HepG2 (cell line): ENCODE measurements around the gene PDCD10. TPM values are rescaled to one million over a fixed set of nuclear protein-coding genes. Genes with fewer than 3 reads are reported as not detected.

Experiments
- ATAC-seq: fragments of 200-7000 bp; cut with Tn5 transposase; 3 replicates; pipeline ENCODE4 v1.9.1; 2020; ENCODE audit warnings: mild to moderate bottlenecking, moderate library complexity
- BruUV-seq: library from RNA; stranded (reverse); fragments of 400-500 nt; replicated peaks from 2 replicates; lab custom pipeline; 2021; lab: Mats Ljungman, UMichigan
- CTCF ChIA-PET: fragments of 300-600 bp; formaldehyde crosslinking; extraction: SDS; loops from one replicate; lab custom pipeline; 2021; ENCODE audit warnings: low total read pairs, inconsistent platforms, low intra/inter-chr PET ratio; lab: Yijun Ruan, JAX
- POLR2A ChIA-PET: fragments of 350-600 bp; sonication (Branson Sonifier 250); formaldehyde crosslinking; loops from one replicate; lab custom pipeline; 2020; ENCODE audit warnings: antibody characterized with exemption, inconsistent platforms; lab: Yijun Ruan, JAX
- DNase-seq: peaks from one replicate; pipeline ENCODE4 v3.0.0-alpha.2; 2015; ENCODE audit warnings: low spot score
- FAIRE-seq: peaks from 3 replicates; lab custom pipeline; 2011; peaks lifted over from hg19 to GRCh38; lab: Jason Lieb, UNC
- H2AFZ ChIP-seq: one replicate; pipeline ENCODE4 v1.6.1; 2011; ENCODE audit warnings: low read length, inconsistent platforms
- H3K27ac ChIP-seq: fragments of 300-600 bp; 3 replicates; pipeline ENCODE4 v1.8.0; 2011; ENCODE audit warnings: mixed run types, mild to moderate bottlenecking, mixed read lengths, low read length, inconsistent platforms; ENCODE audit not compliant: insufficient read depth; ENCODE audit errors: extremely low read length
- H3K27me3 ChIP-seq, 2 experiments: fragments of 200-600 bp in 1 of 2; 2 replicates in 1 of 2; 3 replicates in 1 of 2; pipeline versions ENCODE4 v1.6.0 to v1.8.0; 2011; ENCODE audit warnings: low read length in 2 of 2, mild to moderate bottlenecking in 2 of 2, moderate library complexity in 2 of 2, inconsistent platforms in 1 of 2; ENCODE audit not compliant: insufficient read depth in 2 of 2, control insufficient read depth in 1 of 2
- H3K36me3 ChIP-seq, 2 experiments: fragments of 200-600 bp in 1 of 2; replicated peaks in 1 of 2; 2 replicates in 1 of 2; 3 replicates in 1 of 2; pipeline versions ENCODE4 v1.5.1 to v1.8.0; 2011; ENCODE audit warnings: low read length in 2 of 2, inconsistent platforms in 1 of 2; ENCODE audit not compliant: insufficient read depth in 2 of 2, control insufficient read depth in 1 of 2
- H3K4me1 ChIP-seq: 2 replicates; pipeline ENCODE4 v1.5.1; 2012; ENCODE audit warnings: low read length, inconsistent platforms; ENCODE audit not compliant: insufficient read depth
- H3K4me2 ChIP-seq: 2 replicates; pipeline ENCODE4 v1.6.0; 2011; ENCODE audit warnings: low read depth, low read length, inconsistent platforms
- H3K4me3 ChIP-seq, 3 experiments: fragments of 200-600 bp in 1 of 3; sonication (generic), shearing (Covaris generic) in 1 of 3; replicated peaks in 1 of 3; 2 replicates each; pipeline ENCODE4 v1.5.1; 2011 to 2016; ENCODE audit warnings: low read length in 3 of 3, inconsistent platforms in 2 of 3, low read depth in 2 of 3, mild to moderate bottlenecking in 2 of 3, control low read depth in 1 of 3, mixed read lengths in 1 of 3; ENCODE audit not compliant: insufficient read depth in 1 of 3
- H3K79me2 ChIP-seq: one replicate; pipeline ENCODE4 v1.6.1; 2011; ENCODE audit warnings: low read length, inconsistent platforms; ENCODE audit not compliant: insufficient read depth
- H3K9ac ChIP-seq: 2 replicates; pipeline ENCODE4 v1.6.0; 2011; ENCODE audit warnings: mild to moderate bottlenecking, low read depth, low read length, inconsistent platforms; ENCODE audit not compliant: insufficient read depth
- H3K9me3 ChIP-seq: 2 replicates; pipeline ENCODE4 v1.5.1; 2012; ENCODE audit warnings: mild to moderate bottlenecking, low read length
- H4K20me1 ChIP-seq: 2 replicates; pipeline ENCODE4 v1.6.0; 2011; ENCODE audit warnings: inconsistent platforms, mild to moderate bottlenecking, low read length, moderate library complexity; ENCODE audit not compliant: insufficient read depth
- HMG20B ChIP-seq: conservative IDR thresholded peaks from 2 replicates; pipeline ENCODE4 v1.6.1; 2016; ENCODE audit warnings: missing genetic modification reagents, missing compliant biosample characterization
- SALL1 ChIP-seq: sonication (generic); formaldehyde crosslinking; IDR thresholded peaks from 2 replicates; pipeline ENCODE4 v1.8.0; 2022; ENCODE audit warnings: mild to moderate bottlenecking, missing genetic modification reagents
- SRSF9 ChIP-seq: fragments of 200-400 bp; formaldehyde crosslinking; IDR thresholded peaks from 2 replicates; pipeline ENCODE4 v1.6.1; 2018; ENCODE audit warnings: borderline replicate concordance, mild to moderate bottlenecking, low read depth, low read length; ENCODE audit not compliant: insufficient read depth, poor library complexity, severe bottlenecking
- ZKSCAN1 ChIP-seq: fragments of 150-350 bp; IDR thresholded peaks from 2 replicates; pipeline ENCODE4 v1.6.1; 2014; ENCODE audit warnings: low read length
- ZNF12 ChIP-seq: sonication (generic); formaldehyde crosslinking; IDR thresholded peaks from 2 replicates; pipeline ENCODE4 v1.5.0; 2020; ENCODE audit warnings: missing genetic modification reagents
- ZNF234 ChIP-seq: sonication (generic); formaldehyde crosslinking; conservative IDR thresholded peaks from 2 replicates; pipeline ENCODE4 v1.5.1; 2020; ENCODE audit warnings: mild to moderate bottlenecking, missing genetic modification reagents
- WGBS: methylation state at CpG from one replicate; pipeline ENCODE4 v1.1.6; 2017; ENCODE audit warnings: low lambda C conversion rate; 5-methylcytosine and 5-hydroxymethylcytosine counted together
- in situ Hi-C: cut with HindIII; loops from 2 replicates; pipeline ENCODE4 v1.10.0; 2017; ENCODE audit warnings: low pct_unique_long_range_greater_than_20kb; ENCODE audit not compliant: extremely low pct_ligation_motif_present
- intact Hi-C: fragments of 100-400 bp; cut with micrococcal nuclease; formaldehyde crosslinking; loops from one replicate; pipeline ENCODE4 v1.10.0; 2022; ENCODE audit not compliant: unreplicated experiment
- polyA plus RNA-seq, 8 experiments: library from polyadenylated mRNA; depleted of rRNA in 3 of 8; stranded (reverse) in 7 of 8; unstranded in 1 of 8; fragments of >200 nt; fragmentation: Illumina TruSeq in 4 of 8; extraction: Trizol in 4 of 8; gene quantifications; 2 replicates each; pipeline versions ENCODE4 v1.2.1 to v1.2.3, GENCODE V29; 2011 to 2016; ENCODE audit warnings: low read depth in 4 of 8, missing spikeins in 1 of 8, mixed read lengths in 1 of 8; ENCODE audit not compliant: insufficient read depth in 1 of 8
- total RNA-seq, 5 experiments: library from RNA; depleted of rRNA; stranded (reverse); fragments of >200 nt; fragmentation: Illumina TruSeq; extraction: Trizol; gene quantifications; 2 replicates each; pipeline ENCODE4 v1.2.3, GENCODE V29; 2016; ENCODE audit warnings: low read depth in 1 of 5

PDCD10 gene
- total and polyA plus RNA-seq, 2 of the 13 experiments (the other 11 are each of a cell fraction or from before 2014, with no cell fraction given) = 48.5 to 53.9 TPM

GRCh38 chr3:167736997-167737396 lies 2.3 kb upstream of the PDCD10 start:
- no peak overlapping the region for H2AFZ ChIP-seq
- no TSS peak for BruUV-seq
- no peak for ATAC-seq
- H3K9me3 ChIP-seq = no peaks in the 10 kb centered on the region
- H4K20me1 ChIP-seq = peaks cover 7% of the 10 kb centered on the region
- H3K36me3 ChIP-seq = no peaks in the 10 kb centered on the region
- TF ChIP-seq SRSF9 (no peak), SALL1 (CRISPR knock-in tag) (no peak), ZKSCAN1 (peak; percentile 71)
- ChIA-PET POLR2A (no interaction called here), CTCF (no interaction called here)
- H3K27me3 ChIP-seq = peaks cover 0 to 4% of the 10 kb centered on the region in 2 experiments; a peak in 1 of 5 replicates
- DNase-seq = no peak
- 26% methylated on average over 2 of the region's 2 CpGs for WGBS
- H3K4me3 ChIP-seq = peak overlapping the region; percentile 94 to 98 (median 98); a peak in 5 of 6 replicates
- H3K27ac ChIP-seq = no peak overlapping the region
- in situ Hi-C loops = no loop called here
- FAIRE-seq = no peak
- H3K9ac ChIP-seq = peak overlapping the region; percentile 66
- peaks cover 48% of the 10 kb centered on the region for H3K79me2 ChIP-seq
- H3K4me2 ChIP-seq = peak overlapping the region; percentile 76
- intact Hi-C loops = loop anchor here (5.0 to 10.0 kb wide), 2 partner anchors 40 to 358 kb away; partner anchors contain the start of gene GOLIM4
- H3K4me1 ChIP-seq = peaks cover 64% of the 10 kb centered on the region

GRCh38 chr3:167736264-167736787 lies 1.6 kb upstream of the PDCD10 start:
- no peak for DNase-seq
- Histone ChIP-seq H3K4me3 (peak overlapping the region; percentile 94 to 98 (median 98)), H3K36me3 (no peaks in the 10 kb centered on the region), H3K9me3 (no peaks in the 10 kb centered on the region), H3K4me2 (peak overlapping the region; percentile 76), H4K20me1 (peaks cover 13% of the 10 kb centered on the region), H3K27ac (peak overlapping the region; percentile 76), H2AFZ (peak overlapping the region; percentile 88), H3K27me3 (peaks cover 0 to 4% of the 10 kb centered on the region in 2 experiments; a peak in 1 of 5 replicates), H3K79me2 (peaks cover 54% of the 10 kb centered on the region), H3K9ac (peak overlapping the region; percentile 66), H3K4me1 (peaks cover 70% of the 10 kb centered on the region)
- ChIA-PET POLR2A (interaction anchor here (1.4 kb wide), 1 partner anchor 26 kb away, joined by 4 read pairs; no protein-coding TSS in a partner anchor), CTCF (no interaction called here)
- no peak for FAIRE-seq
- no peak for TF ChIP-seq HMG20B
- no peak for TF ChIP-seq ZNF234
- TF ChIP-seq ZNF12 (CRISPR knock-in tag) = no peak
- in situ Hi-C loops (no loop called here), intact Hi-C loops (loop anchor here (5.0 to 10.0 kb wide), 2 partner anchors 39 to 358 kb away; partner anchors contain the start of gene GOLIM4)
- WGBS = 2% methylated on average over 7 of the region's 7 CpGs
- ATAC-seq = no peak
- BruUV-seq = no TSS peak
